ENCODE results near the gene KAZN.

The KAZN gene

GRCh38 chr1:15049067-15049466, 450.6 kb downstream of the KAZN start:
- Histone ChIP-seq H3K9me2 (replicated peaks; ENCODE audit: control insufficient read depth, low read length) (no peaks in the 10 kb centered on the region), H3K27me3 (ENCODE audit: control insufficient read depth, low read length) (no peaks in the 10 kb centered on the region), H3K4me3 (ENCODE audit: low read length) (no peak overlapping the region), H3K4me2 (ENCODE audit: low read length) (no peak overlapping the region), H4K20me1 (ENCODE audit: control insufficient read depth, insufficient read depth, low read depth, low read length) (no peaks in the 10 kb centered on the region), H3K27ac (ENCODE audit: low read depth, low read length) (no peak overlapping the region), H3K9me3 (ENCODE audit: control insufficient read depth, insufficient read depth, low read length) (no peaks in the 10 kb centered on the region; the same call in 1 of the 2 replicates), H3K4me1 (ENCODE audit: control insufficient read depth, low read length) (no peaks in the 10 kb centered on the region), H3K36me3 (ENCODE audit: control insufficient read depth, low read length) (no peaks in the 10 kb centered on the region), H3K79me2 (ENCODE audit: control insufficient read depth, low read length) (no peaks in the 10 kb centered on the region), H3F3A (ENCODE audit: control insufficient read depth, insufficient read depth) (no peaks in the 10 kb centered on the region)
- TF ChIP-seq CTCF (IDR thresholded peaks at IDR 0.05; ENCODE audit: low read depth, low read length, poor library complexity, severe bottlenecking) = no peak
- TF ChIP-seq EZH2phosphoT487 (IDR thresholded peaks at IDR 0.05; ENCODE audit: borderline replicate concordance, low read length) = no peak

- no peaks in the 10 kb centered on the region for H3K9me2 ChIP-seq (replicated peaks; ENCODE audit: control insufficient read depth, low read length)
- no peak overlapping the region for H3K4me2 ChIP-seq (ENCODE audit: low read length)
- H3K27me3 ChIP-seq (ENCODE audit: control insufficient read depth, low read length) = no peaks in the 10 kb centered on the region
- no peaks in the 10 kb centered on the region for H3F3A ChIP-seq (ENCODE audit: control insufficient read depth, insufficient read depth)
- no peaks in the 10 kb centered on the region for H3K79me2 ChIP-seq (ENCODE audit: control insufficient read depth, low read length)
- TF ChIP-seq CTCF (IDR thresholded peaks at IDR 0.05; ENCODE audit: low read depth, low read length, poor library complexity, severe bottlenecking) (no peak), EZH2phosphoT487 (IDR thresholded peaks at IDR 0.05; ENCODE audit: borderline replicate concordance, low read length) (no peak)
- H3K4me3 ChIP-seq (ENCODE audit: low read length) = no peak overlapping the region
- no peaks in the 10 kb centered on the region for H3K36me3 ChIP-seq (ENCODE audit: control insufficient read depth, low read length)
- H3K9me3 ChIP-seq (ENCODE audit: control insufficient read depth, insufficient read depth, low read length) = no peaks in the 10 kb centered on the region; the same call in 1 of the 2 replicates
- H4K20me1 ChIP-seq (ENCODE audit: control insufficient read depth, insufficient read depth, low read depth, low read length) = no peaks in the 10 kb centered on the region
- H3K4me1 ChIP-seq (ENCODE audit: control insufficient read depth, low read length) = no peaks in the 10 kb centered on the region
- H3K27ac ChIP-seq (ENCODE audit: low read depth, low read length) = no peak overlapping the region
These were observed 453.5 kb downstream of the KAZN start for GRCh38 chr1:15051882-15052528.

GRCh38 chr1:15053153-15053552, 454.7 kb downstream of the KAZN start:
- no peak overlapping the region for H3K27ac ChIP-seq (ENCODE audit: low read depth, low read length)
- TF ChIP-seq EZH2phosphoT487 (IDR thresholded peaks at IDR 0.05; ENCODE audit: borderline replicate concordance, low read length) (no peak), CTCF (IDR thresholded peaks at IDR 0.05; ENCODE audit: low read depth, low read length, poor library complexity, severe bottlenecking) (no peak)
- H3F3A ChIP-seq (ENCODE audit: control insufficient read depth, insufficient read depth) = no peaks in the 10 kb centered on the region
- H3K4me1 ChIP-seq (ENCODE audit: control insufficient read depth, low read length) = no peaks in the 10 kb centered on the region
- no peaks in the 10 kb centered on the region for H3K9me2 ChIP-seq (replicated peaks; ENCODE audit: control insufficient read depth, low read length)
- no peaks in the 10 kb centered on the region; the same call in 1 of the 2 replicates for H3K9me3 ChIP-seq (ENCODE audit: control insufficient read depth, insufficient read depth, low read length)
- H3K4me2 ChIP-seq (ENCODE audit: low read length) = no peak overlapping the region
- no peaks in the 10 kb centered on the region for H3K27me3 ChIP-seq (ENCODE audit: control insufficient read depth, low read length)
- H3K79me2 ChIP-seq (ENCODE audit: control insufficient read depth, low read length) = no peaks in the 10 kb centered on the region
- H3K4me3 ChIP-seq (ENCODE audit: low read length) = no peak overlapping the region
- no peaks in the 10 kb centered on the region for H3K36me3 ChIP-seq (ENCODE audit: control insufficient read depth, low read length)
- no peaks in the 10 kb centered on the region for H4K20me1 ChIP-seq (ENCODE audit: control insufficient read depth, insufficient read depth, low read depth, low read length)
